ENCODE results near the gene SECTM1.

Gene SECTM1

GRCh38 chr17:82275326-82275725, 58.2 kb downstream of the SECTM1 start:
- no peak overlapping the region for H2AFZ ChIP-seq (ENCODE audit: low read depth, low read length)
- no peak overlapping the region for H3K23ac ChIP-seq (ENCODE audit: low read length in 2 of 2)
- no peak overlapping the region for H3K4me3 ChIP-seq (ENCODE audit: insufficient read depth in 1 of 2, low read depth in 1 of 2, low read length in 2 of 2)
- H4K8ac ChIP-seq (ENCODE audit: low read length), result no peak overlapping the region
- H3K14ac ChIP-seq (ENCODE audit: low read length in 2 of 2), result no peak overlapping the region
- no peak overlapping the region for H3K18ac ChIP-seq (ENCODE audit: low read depth in 1 of 2, low read length in 2 of 2)
- H3K79me1 ChIP-seq (replicated peaks; ENCODE audit: low read length, poor library complexity, severe bottlenecking), result peaks cover 8% of the 10 kb centered on the region
- H3K4me1 ChIP-seq (ENCODE audit: control insufficient read depth, insufficient read depth, low read depth, low read length), result peaks cover 17% of the 10 kb centered on the region
- H4K91ac ChIP-seq (ENCODE audit: low read length), result no peak overlapping the region
- H3K4ac ChIP-seq (ENCODE audit: low read depth in 1 of 2, low read length in 2 of 2), result no peak overlapping the region
- H2BK15ac ChIP-seq (ENCODE audit: low read depth, poor library complexity, severe bottlenecking), result no peak overlapping the region
- DNase-seq, result no peak
- no peak overlapping the region for H2BK120ac ChIP-seq (ENCODE audit: low read depth, low read length)
- H3K9me3 ChIP-seq (ENCODE audit: control insufficient read depth, low read length), result no peaks in the 10 kb centered on the region
- H2BK12ac ChIP-seq (ENCODE audit: low read length in 2 of 2), result no peak overlapping the region
- H3K36me3 ChIP-seq (ENCODE audit: control insufficient read depth in 1 of 2, insufficient read depth in 2 of 2, low read depth in 1 of 2, low read length in 2 of 2), result peaks cover 22 to 23% of the 10 kb centered on the region in 2 experiments
- no peak overlapping the region for H3K9ac ChIP-seq (ENCODE audit: low read length)
- 95% methylated on average over 14 of the region's 14 CpGs for WGBS
- H2AK5ac ChIP-seq (ENCODE audit: low read length, severe bottlenecking), result no peak overlapping the region
- no peak overlapping the region for H2BK5ac ChIP-seq (ENCODE audit: low read depth, low read length, poor library complexity, severe bottlenecking)
- no peaks in the 10 kb centered on the region for H3K27me3 ChIP-seq (ENCODE audit: control insufficient read depth in 1 of 2, insufficient read depth in 1 of 2, low read length in 2 of 2)
- no peak overlapping the region for H3K4me2 ChIP-seq (ENCODE audit: low read length, poor library complexity, severe bottlenecking)
- no peak overlapping the region for H3K27ac ChIP-seq (ENCODE audit: low read length, poor library complexity, severe bottlenecking)

GRCh38 chr17:82274134-82275020, 59.2 kb downstream of the SECTM1 start:
- Histone ChIP-seq H3K27ac (ENCODE audit: low read length, poor library complexity, severe bottlenecking) (no peak overlapping the region), H3K36me3 (ENCODE audit: control insufficient read depth in 1 of 2, insufficient read depth in 2 of 2, low read depth in 1 of 2, low read length in 2 of 2) (peaks cover 31 to 32% of the 10 kb centered on the region in 2 experiments), H3K18ac (ENCODE audit: low read depth in 1 of 2, low read length in 2 of 2) (peak overlapping the region in 1 of 2 experiments; percentile 14), H2AK5ac (ENCODE audit: low read length, severe bottlenecking) (no peak overlapping the region), H3K4me2 (ENCODE audit: low read length, poor library complexity, severe bottlenecking) (peak overlapping the region; percentile 60), H2BK12ac (ENCODE audit: low read length in 2 of 2) (no peak overlapping the region), H3K9me3 (ENCODE audit: control insufficient read depth, low read length) (no peaks in the 10 kb centered on the region), H2BK5ac (ENCODE audit: low read depth, low read length, poor library complexity, severe bottlenecking) (no peak overlapping the region), H2BK15ac (ENCODE audit: low read depth, poor library complexity, severe bottlenecking) (no peak overlapping the region), H3K4me1 (ENCODE audit: control insufficient read depth, insufficient read depth, low read depth, low read length) (peaks cover 25% of the 10 kb centered on the region), H4K8ac (ENCODE audit: low read length) (peak overlapping the region; percentile 82), H3K27me3 (ENCODE audit: control insufficient read depth in 1 of 2, insufficient read depth in 1 of 2, low read length in 2 of 2) (no peaks in the 10 kb centered on the region), H2AFZ (ENCODE audit: low read depth, low read length) (peak overlapping the region; percentile 49), H3K14ac (ENCODE audit: low read length in 2 of 2) (no peak overlapping the region), H4K91ac (ENCODE audit: low read length) (peak overlapping the region; percentile 72), H3K4ac (ENCODE audit: low read depth in 1 of 2, low read length in 2 of 2) (peak overlapping the region in 1 of 2 experiments; percentile 88), H3K79me1 (replicated peaks; ENCODE audit: low read length, poor library complexity, severe bottlenecking) (peaks cover 8% of the 10 kb centered on the region), H3K4me3 (ENCODE audit: insufficient read depth in 1 of 2, low read depth in 1 of 2, low read length in 2 of 2) (peak overlapping the region; percentile 48 to 93), H3K9ac (ENCODE audit: low read length) (peak overlapping the region; percentile 89), H2BK120ac (ENCODE audit: low read depth, low read length) (no peak overlapping the region), H3K23ac (ENCODE audit: low read length in 2 of 2) (no peak overlapping the region)
- no peak for DNase-seq
- 88% methylated on average over 27 of the region's 27 CpGs for WGBS

- Histone ChIP-seq H3K9ac (ENCODE audit: low read length) (peak within 1 kb of the TSS; percentile 89), H4K8ac (ENCODE audit: low read length) (peak within 1 kb of the TSS; percentile 92), H3K79me1 (replicated peaks; ENCODE audit: low read length, poor library complexity, severe bottlenecking) (peaks cover 8% of the 10 kb centered on the region), H4K91ac (ENCODE audit: low read length) (peak within 1 kb of the TSS; percentile 78), H3K27ac (ENCODE audit: low read length, poor library complexity, severe bottlenecking) (peak within 1 kb of the TSS; percentile 31), H3K4me3 (ENCODE audit: insufficient read depth in 1 of 2, low read depth in 1 of 2, low read length in 2 of 2) (peak within 1 kb of the TSS; percentile 88 to 94), H3K27me3 (ENCODE audit: control insufficient read depth in 1 of 2, insufficient read depth in 1 of 2, low read length in 2 of 2) (no peaks in the 10 kb centered on the region), H3K9me3 (ENCODE audit: control insufficient read depth, low read length) (no peaks in the 10 kb centered on the region), H3K18ac (ENCODE audit: low read depth in 1 of 2, low read length in 2 of 2) (peak within 1 kb of the TSS; percentile 79 to 91), H3K4ac (ENCODE audit: low read depth in 1 of 2, low read length in 2 of 2) (peak within 1 kb of the TSS; percentile 88 to 98), H3K23ac (ENCODE audit: low read length in 2 of 2) (no peak within 1 kb of the TSS), H3K4me1 (ENCODE audit: control insufficient read depth, insufficient read depth, low read depth, low read length) (peaks cover 32% of the 10 kb centered on the region), H2AK5ac (ENCODE audit: low read length, severe bottlenecking) (no peak within 1 kb of the TSS), H2BK5ac (ENCODE audit: low read depth, low read length, poor library complexity, severe bottlenecking) (peak within 1 kb of the TSS; percentile 100), H3K36me3 (ENCODE audit: control insufficient read depth in 1 of 2, insufficient read depth in 2 of 2, low read depth in 1 of 2, low read length in 2 of 2) (peaks cover 31 to 35% of the 10 kb centered on the region in 2 experiments), H2BK120ac (ENCODE audit: low read depth, low read length) (peak within 1 kb of the TSS; percentile 96), H2BK15ac (ENCODE audit: low read depth, poor library complexity, severe bottlenecking) (peak within 1 kb of the TSS; percentile 97), H2BK12ac (ENCODE audit: low read length in 2 of 2) (peak within 1 kb of the TSS in 1 of 2 experiments; percentile 69), H3K14ac (ENCODE audit: low read length in 2 of 2) (peak within 1 kb of the TSS; percentile 74 to 91), H3K4me2 (ENCODE audit: low read length, poor library complexity, severe bottlenecking) (peak within 1 kb of the TSS; percentile 77), H2AFZ (ENCODE audit: low read depth, low read length) (peak within 1 kb of the TSS; percentile 92)
- WGBS, result 4% methylated on average over 80 of the region's 80 CpGs
- peak; percentile 90 for DNase-seq
These were observed 60.0 kb downstream of the SECTM1 start, which contains the start of gene CSNK1D for GRCh38 chr17:82273327-82274133. Gene CSNK1D (minus strand): TSS chr17:82273700. CDS start chr17:82273381, 319 bp downstream.
